Activated CD8-positive, alpha-beta memory T cell treated with anti-CD3 and anti-CD28 coated beads, Interleukin-2, amount 50 U/mL, for 48 hours (primary cell): Measurements from ENCODE around the gene SMPD3.
A peak's percentile ranks its signal among the peaks of the same experiment; 100 is the strongest.

Experiments used
- DNase-seq: peaks from one replicate; pipeline ENCODE4 v3.0.0-alpha.2; 2020

The SMPD3 gene

GRCh38 chr16:68367440-68367839, 80.9 kb downstream of the SMPD3 start:
- no peak for DNase-seq

GRCh38 chr16:68367030-68367429, 81.3 kb downstream of the SMPD3 start:
- DNase-seq: peak; percentile 78

- no peak for DNase-seq
Measured at GRCh38 chr16:68366062-68366461, 82.2 kb downstream of the SMPD3 start.

- DNase-seq: no peak
Measured at GRCh38 chr16:68365167-68365817, 83.0 kb downstream of the SMPD3 start.

- DNase-seq: no peak
Measured at GRCh38 chr16:68364561-68364998, 83.7 kb downstream of the SMPD3 start.

- no peak for DNase-seq
Measured at GRCh38 chr16:68363658-68364521, 84.4 kb downstream of the SMPD3 start.

GRCh38 chr16:68362947-68363657, 85.2 kb downstream of the SMPD3 start:
- DNase-seq: no peak

- no peak for DNase-seq
Measured at GRCh38 chr16:68362262-68362913, 85.9 kb downstream of the SMPD3 start.

- no peak for DNase-seq
Measured at GRCh38 chr16:68361485-68361884, 86.8 kb downstream of the SMPD3 start.

GRCh38 chr16:68360956-68361355, 87.4 kb downstream of the SMPD3 start:
- DNase-seq: no peak

GRCh38 chr16:68360547-68360946, 87.8 kb downstream of the SMPD3 start:
- DNase-seq: no peak

GRCh38 chr16:68359398-68360191, 88.7 kb downstream of the SMPD3 start:
- DNase-seq: no peak

- no peak for DNase-seq
Measured at GRCh38 chr16:68358951-68359350, 89.4 kb downstream of the SMPD3 start.

GRCh38 chr16:68357923-68358322, 90.4 kb downstream of the SMPD3 start:
- DNase-seq: no peak

- DNase-seq: no peak
Measured at GRCh38 chr16:68357521-68357922, 90.8 kb downstream of the SMPD3 start.

GRCh38 chr16:68356919-68357286, 91.4 kb downstream of the SMPD3 start:
- no peak for DNase-seq

- peak; percentile 82 for DNase-seq
Measured at GRCh38 chr16:68356249-68356918, 91.9 kb downstream of the SMPD3 start.

- peak; percentile 57 for DNase-seq
Measured at GRCh38 chr16:68355447-68356248, 92.7 kb downstream of the SMPD3 start.

- DNase-seq: no peak
Measured at GRCh38 chr16:68354816-68355215, 93.5 kb downstream of the SMPD3 start.

- DNase-seq: no peak
Measured at GRCh38 chr16:68353366-68353765, 94.9 kb downstream of the SMPD3 start.

- no peak for DNase-seq
Measured at GRCh38 chr16:68351991-68352431, 96.3 kb downstream of the SMPD3 start.
